NT2/D1 (cell line): ENCODE results near the gene B3GNT5.

ENCODE experiments used
- DNase-seq: peaks from one replicate; pipeline ENCODE4 v3.0.0-alpha.2; 2011; ENCODE audit warnings: low read depth, low spot score
- H3K27me3 ChIP-seq: 2 replicates; pipeline ENCODE4 v1.6.0; 2011; ENCODE audit warnings: mild to moderate bottlenecking; ENCODE audit not compliant: insufficient read length, insufficient read depth
- H3K36me3 ChIP-seq: 2 replicates; pipeline ENCODE4 v1.6.1; 2011; ENCODE audit warnings: mild to moderate bottlenecking, low read length, mixed read lengths; ENCODE audit not compliant: insufficient read depth, insufficient read length
- H3K4me1 ChIP-seq: 2 replicates; pipeline ENCODE4 v1.5.1; 2011; ENCODE audit not compliant: insufficient read depth, insufficient read length
- H3K4me3 ChIP-seq: 2 replicates; pipeline ENCODE4 v1.5.1; 2011; ENCODE audit warnings: low read depth; ENCODE audit not compliant: insufficient read length
- H3K9ac ChIP-seq: 2 replicates; pipeline ENCODE4 v1.6.0; 2011; ENCODE audit warnings: low read depth; ENCODE audit not compliant: insufficient read length
- H3K9me3 ChIP-seq: 2 replicates; pipeline ENCODE4 v1.5.1; 2011; ENCODE audit warnings: mild to moderate bottlenecking, low read length; ENCODE audit not compliant: insufficient read depth
- SUZ12 ChIP-seq: IDR thresholded peaks from 2 replicates; pipeline ENCODE4 v1.6.1; 2011; ENCODE audit not compliant: insufficient read length, insufficient read depth; ENCODE audit errors: extremely low read depth
- YY1 ChIP-seq: IDR thresholded peaks from 2 replicates; pipeline ENCODE4 v1.6.1; 2011; ENCODE audit not compliant: insufficient read length, insufficient read depth
- ZNF274 ChIP-seq: IDR thresholded peaks from 2 replicates; pipeline ENCODE4 v1.6.1; 2011; ENCODE audit warnings: mild to moderate bottlenecking, low read depth, low read length

The B3GNT5 gene

DNA sequence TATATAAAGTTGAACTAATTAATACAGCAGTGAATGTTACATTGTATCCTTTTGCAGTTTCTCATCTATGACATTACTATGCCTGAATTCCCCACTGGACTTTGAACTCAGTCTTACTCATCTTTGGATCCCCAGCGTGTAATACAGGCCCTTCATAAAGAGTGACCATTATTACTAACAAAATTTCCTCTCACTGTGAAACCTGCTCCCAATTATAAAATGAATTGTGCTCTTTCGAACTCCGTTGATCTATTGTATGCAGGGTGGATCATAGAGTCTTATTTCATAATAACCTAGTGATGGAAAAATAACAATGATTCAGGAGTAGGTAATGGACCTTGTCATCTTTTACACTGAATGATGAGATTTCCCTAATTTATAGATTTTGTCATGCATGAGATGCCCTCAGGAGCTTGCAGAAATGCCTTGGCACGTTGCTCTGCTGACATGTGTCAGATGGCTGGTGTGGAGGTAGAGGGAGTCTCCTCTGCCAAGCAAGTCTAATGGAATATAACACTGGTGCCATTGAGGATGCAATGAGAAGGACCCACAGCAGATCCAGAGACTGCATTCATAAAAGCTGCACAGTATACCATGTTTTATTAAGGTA lies 25.5 kb downstream of the B3GNT5 start:
- Histone ChIP-seq H3K9ac (no peak overlapping the region), H3K4me3 (no peak overlapping the region), H3K4me1 (peaks cover 4% of the 10 kb centered on the region), H3K36me3 (no peaks in the 10 kb centered on the region), H3K27me3 (no peaks in the 10 kb centered on the region), H3K9me3 (no peaks in the 10 kb centered on the region)
- DNase-seq = no peak
- TF ChIP-seq YY1 = no peak
- no peak for TF ChIP-seq SUZ12
- TF ChIP-seq ZNF274 = no peak

- Histone ChIP-seq H3K27me3 (no peaks in the 10 kb centered on the region), H3K4me1 (peaks cover 4% of the 10 kb centered on the region), H3K4me3 (no peak overlapping the region), H3K9me3 (no peaks in the 10 kb centered on the region), H3K36me3 (no peaks in the 10 kb centered on the region), H3K9ac (no peak overlapping the region)
- no peak for DNase-seq
- TF ChIP-seq YY1 = no peak
- TF ChIP-seq SUZ12 = no peak
- no peak for TF ChIP-seq ZNF274
These were observed 26.3 kb downstream of the B3GNT5 start for GRCh38 chr3:183279371-183279770.

DNA sequence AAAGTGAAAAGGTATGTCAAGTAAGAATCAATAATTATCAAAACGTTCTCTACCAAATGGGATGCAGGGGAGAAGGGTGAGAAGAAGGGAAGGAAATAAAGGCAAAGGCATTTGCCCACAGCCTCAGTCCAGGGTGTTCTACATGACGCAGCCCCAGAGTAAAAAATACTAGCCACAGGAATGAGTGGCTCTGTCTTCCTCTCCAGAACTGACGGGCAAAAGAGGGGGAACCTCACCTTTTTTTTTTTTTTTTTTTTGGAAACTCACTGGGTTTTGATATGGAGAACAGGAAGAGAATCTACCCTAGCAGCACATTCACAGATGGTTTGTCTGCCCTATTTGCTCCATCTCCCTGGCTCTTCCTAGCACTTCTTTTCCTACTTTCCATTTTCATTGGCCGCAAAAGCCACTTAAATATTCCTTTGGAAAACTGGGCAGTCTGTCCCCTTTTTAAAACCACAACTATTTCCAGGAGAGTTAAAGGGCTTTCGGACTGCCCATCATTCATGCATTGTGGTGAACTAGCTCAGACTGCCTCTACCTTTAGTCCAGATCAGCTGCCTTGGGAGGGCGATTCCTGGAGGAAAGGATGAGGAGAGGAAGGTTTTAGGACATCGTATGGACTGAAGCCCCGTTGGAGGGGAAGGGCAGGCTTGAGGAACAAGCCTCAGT lies 28.2 kb downstream of the B3GNT5 start:
- H3K36me3 ChIP-seq = no peaks in the 10 kb centered on the region
- peaks cover 4% of the 10 kb centered on the region for H3K4me1 ChIP-seq

GRCh38 chr3:183283886-183284285 lies 30.8 kb downstream of the B3GNT5 start:
- H3K27me3 ChIP-seq = no peaks in the 10 kb centered on the region
- H3K9ac ChIP-seq = no peak overlapping the region
- no peak for TF ChIP-seq SUZ12
- no peak for TF ChIP-seq YY1
- no peak for TF ChIP-seq ZNF274
- peaks cover 4% of the 10 kb centered on the region for H3K4me1 ChIP-seq
- no peaks in the 10 kb centered on the region for H3K36me3 ChIP-seq
- no peak overlapping the region for H3K4me3 ChIP-seq
- no peaks in the 10 kb centered on the region for H3K9me3 ChIP-seq
- DNase-seq = no peak

More for the DNA sequence above, 28.2 kb downstream of the B3GNT5 start:
- Histone ChIP-seq H3K9me3 (no peaks in the 10 kb centered on the region), H3K9ac (no peak overlapping the region), H3K27me3 (no peaks in the 10 kb centered on the region), H3K4me3 (no peak overlapping the region)
- TF ChIP-seq SUZ12 (no peak), ZNF274 (no peak), YY1 (no peak)
- DNase-seq = no peak

- H3K9ac ChIP-seq = no peak overlapping the region
- H3K4me3 ChIP-seq = no peak overlapping the region
- no peak for TF ChIP-seq YY1
- TF ChIP-seq SUZ12 = no peak
- no peak for TF ChIP-seq ZNF274
- H3K4me1 ChIP-seq = peaks cover under 1% of the 10 kb centered on the region
- no peak for DNase-seq
- H3K27me3 ChIP-seq = no peaks in the 10 kb centered on the region
- no peaks in the 10 kb centered on the region for H3K9me3 ChIP-seq
- no peaks in the 10 kb centered on the region for H3K36me3 ChIP-seq
These were observed 31.5 kb downstream of the B3GNT5 start for GRCh38 chr3:183284570-183284969.

DNA sequence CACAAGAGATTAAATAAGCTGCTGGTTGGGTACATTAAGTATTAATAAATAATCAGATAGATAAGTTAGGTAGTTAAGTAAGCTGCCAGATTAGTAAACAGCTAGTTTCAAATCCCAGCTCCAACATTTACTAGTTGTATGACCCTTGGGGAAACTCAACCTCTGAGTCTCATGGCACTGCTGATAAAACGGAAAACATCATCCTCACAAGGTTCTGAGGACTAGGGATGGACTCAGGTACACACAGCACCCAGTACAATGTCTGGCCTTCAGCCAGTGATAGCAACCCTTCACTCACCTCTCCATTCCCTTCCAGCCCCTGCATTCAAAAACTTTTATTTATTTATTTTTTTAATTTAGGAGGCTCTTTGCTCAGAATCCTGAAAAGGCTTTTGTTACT lies 32.3 kb downstream of the B3GNT5 start:
- TF ChIP-seq YY1 (no peak), SUZ12 (no peak), ZNF274 (no peak)
- no peaks in the 10 kb centered on the region for H3K36me3 ChIP-seq
- H3K4me3 ChIP-seq = no peak overlapping the region
- H3K9me3 ChIP-seq = no peaks in the 10 kb centered on the region
- H3K4me1 ChIP-seq = no peaks in the 10 kb centered on the region
- no peak overlapping the region for H3K9ac ChIP-seq
- no peaks in the 10 kb centered on the region for H3K27me3 ChIP-seq
- no peak for DNase-seq

DNA sequence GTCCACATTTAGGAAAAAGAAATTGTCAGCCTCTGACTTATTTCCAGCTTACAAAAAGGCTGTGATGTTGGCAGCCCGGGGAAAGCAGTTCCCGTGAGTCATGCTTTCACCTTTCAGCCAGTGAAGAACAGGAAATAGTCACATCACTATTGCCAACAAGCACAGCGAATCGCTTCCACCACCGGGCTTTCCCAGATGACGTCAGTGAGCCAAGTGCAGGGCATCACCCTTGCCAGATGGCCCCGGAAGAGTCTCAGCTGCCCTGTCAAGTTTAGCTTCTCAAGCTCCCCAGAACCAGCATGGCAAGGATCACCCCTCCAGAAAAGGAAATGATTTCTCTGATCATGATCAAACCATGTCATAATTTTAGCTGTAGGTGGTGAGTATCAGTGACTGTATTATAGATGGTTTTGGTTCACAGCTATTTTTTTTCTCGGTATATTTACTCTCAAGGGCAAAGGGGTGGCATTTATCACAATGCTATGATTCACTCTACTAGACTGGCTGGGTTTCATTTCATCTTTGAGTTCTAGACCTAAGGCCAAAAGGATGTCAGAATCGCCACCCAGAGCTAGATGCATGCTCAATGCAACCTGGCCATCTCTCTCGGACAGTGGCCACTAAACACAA lies 32.9 kb downstream of the B3GNT5 start:
- Histone ChIP-seq H3K27me3 (no peaks in the 10 kb centered on the region), H3K9me3 (no peaks in the 10 kb centered on the region), H3K4me1 (no peaks in the 10 kb centered on the region), H3K9ac (no peak overlapping the region), H3K36me3 (no peaks in the 10 kb centered on the region), H3K4me3 (no peak overlapping the region)
- TF ChIP-seq SUZ12 (no peak), ZNF274 (no peak), YY1 (no peak)
- no peak for DNase-seq
